K562 (cell line): ENCODE results near the gene MMP11. TPM values are rescaled to one million over a fixed set of nuclear protein-coding genes. Genes with fewer than 3 reads are reported as not detected.

Experiments used
- ATAC-seq: fragments of 200-7000 bp; cut with Tn5 transposase; 3 replicates; pipeline ENCODE4 v1.9.1; 2020; ENCODE audit warnings: moderate library complexity
- BruUV-seq: library from RNA; stranded (reverse); fragments of 400-500 nt; replicated peaks from 2 replicates; lab custom pipeline; 2021; lab: Mats Ljungman, UMichigan
- CTCF ChIA-PET: fragments of 300-600 bp; formaldehyde crosslinking; extraction: SDS; loops from one replicate; lab custom pipeline; 2021; ENCODE audit warnings: low intra/inter-chr PET ratio; lab: Yijun Ruan, JAX
- POLR2A ChIA-PET: fragments of 300-600, 350-650 bp; sonication (Branson Sonifier 250); formaldehyde crosslinking; extraction: SDS; loops from one replicate; lab custom pipeline; 2021; ENCODE audit warnings: antibody characterized with exemption, inconsistent platforms; lab: Yijun Ruan, JAX
- DNase-seq, 4 experiments: peaks; one replicate each; pipeline versions ENCODE4 v3.0.0 to v3.0.0-alpha.2; 2011 to 2018; ENCODE audit warnings: low spot score in 3 of 4, mixed read lengths in 3 of 4; ENCODE audit errors: extremely low read depth in 1 of 4
- FAIRE-seq: peaks from 2 replicates; lab custom pipeline; 2011; peaks lifted over from hg19 to GRCh38; lab: Jason Lieb, UNC
- H2AFZ ChIP-seq: 2 replicates; pipeline ENCODE4 v1.6.0; 2011; ENCODE audit warnings: low read depth, low read length, control low read depth, inconsistent platforms
- H3K27ac ChIP-seq: fragments of 200-600 bp; 3 replicates; pipeline ENCODE4 v1.8.0; 2011; ENCODE audit warnings: low read depth, mild to moderate bottlenecking, control low read depth, inconsistent platforms, low read length, moderate library complexity, mixed read lengths; ENCODE audit errors: extremely low read depth
- H3K27me3 ChIP-seq, 2 experiments: fragments of 300-600 bp in 1 of 2; 2 replicates in 1 of 2; 3 replicates in 1 of 2; pipeline versions ENCODE4 v1.6.0 to v1.8.0; 2011; ENCODE audit warnings: inconsistent platforms in 2 of 2, low read length in 2 of 2, mild to moderate bottlenecking in 1 of 2, mixed read lengths in 1 of 2, moderate library complexity in 1 of 2; ENCODE audit not compliant: control insufficient read depth in 2 of 2, insufficient read depth in 2 of 2
- H3K36me3 ChIP-seq: fragments of 300-600 bp; 3 replicates; pipeline ENCODE4 v1.8.0; 2011; ENCODE audit warnings: mild to moderate bottlenecking, low read length, inconsistent platforms; ENCODE audit not compliant: control insufficient read depth, insufficient read depth
- H3K4me1 ChIP-seq, 2 experiments: fragments of 200-600 bp in 1 of 2; replicated peaks in 1 of 2; 2 replicates in 1 of 2; 3 replicates in 1 of 2; pipeline versions ENCODE4 v1.5.1 to v1.8.0; 2011; ENCODE audit warnings: inconsistent platforms in 2 of 2, low read length in 2 of 2, mild to moderate bottlenecking in 1 of 2, mixed read lengths in 1 of 2, moderate library complexity in 1 of 2; ENCODE audit not compliant: control insufficient read depth in 2 of 2, insufficient read depth in 2 of 2
- H3K4me2 ChIP-seq: 2 replicates; pipeline ENCODE4 v1.6.1; 2011; ENCODE audit warnings: low read length, control low read depth, inconsistent platforms, mixed read lengths; ENCODE audit not compliant: insufficient read depth
- H3K4me3 ChIP-seq: fragments of 200-600 bp; sonication (generic), shearing (Covaris generic); 2 replicates; pipeline ENCODE4 v1.5.1; 2016; ENCODE audit warnings: control low read depth, inconsistent platforms
- H3K79me2 ChIP-seq: fragments of 200-600 bp; 3 replicates; pipeline ENCODE4 v1.8.0; 2011; ENCODE audit warnings: low read length, inconsistent platforms; ENCODE audit not compliant: control insufficient read depth, insufficient read depth
- H3K9ac ChIP-seq, 2 experiments: 2 replicates each; pipeline versions ENCODE4 v1.6.0 to v1.6.1; 2011; ENCODE audit warnings: low read depth in 2 of 2, low read length in 2 of 2, control low read depth in 1 of 2, inconsistent platforms in 1 of 2, mild to moderate bottlenecking in 1 of 2, mixed read lengths in 1 of 2; ENCODE audit not compliant: insufficient read depth in 1 of 2
- H3K9me1 ChIP-seq: one replicate; pipeline ENCODE4 v1.6.0; 2011; ENCODE audit warnings: inconsistent platforms, mild to moderate bottlenecking, low read length, moderate library complexity; ENCODE audit not compliant: control insufficient read depth, insufficient read depth
- H3K9me3 ChIP-seq: replicated peaks from 2 replicates; pipeline ENCODE4 v1.5.1; 2011; ENCODE audit warnings: low read depth, low read length, inconsistent platforms; ENCODE audit not compliant: control insufficient read depth, insufficient read depth
- H4K20me1 ChIP-seq: replicated peaks from 2 replicates; pipeline ENCODE4 v1.6.1; 2011; ENCODE audit warnings: low read length, inconsistent platforms, mixed read lengths; ENCODE audit not compliant: control insufficient read depth, insufficient read depth
- CHAMP1 ChIP-seq: fragments of 450-650 bp; IDR thresholded peaks from 2 replicates; pipeline ENCODE4 v1.6.1; 2016; ENCODE audit warnings: mild to moderate bottlenecking
- NRF1 ChIP-seq, 2 experiments: fragments of 450-650 bp; IDR thresholded peaks in 1 of 2; conservative IDR thresholded peaks in 1 of 2; 2 replicates each; pipeline ENCODE4 v1.6.1; 2014; ENCODE audit warnings: mild to moderate bottlenecking in 2 of 2
- WGBS: fragments of 100-300 bp; shearing (Covaris generic); methylation state at CpG from one replicate; pipeline ENCODE4 v1.1.6; 2016; ENCODE audit warnings: low coverage, mixed read lengths; ENCODE audit not compliant: insufficient coverage; ENCODE audit errors: missing lambda C conversion rate; 5-methylcytosine and 5-hydroxymethylcytosine counted together
- in situ Hi-C: fragments of 300-500 bp; cut with MboI; formaldehyde crosslinking; loops from 4 replicates; pipeline ENCODE4 v1.15.0; 2018; ENCODE audit warnings: inconsistent platforms, mixed read lengths
- intact Hi-C: fragments of 100-400 bp; cut with micrococcal nuclease; formaldehyde crosslinking; loops from 2 replicates; pipeline ENCODE4 v1.14.2; 2022
- polyA plus RNA-seq, 8 experiments: library from polyadenylated mRNA; depleted of rRNA in 4 of 8; stranded (reverse) in 5 of 8; unstranded in 3 of 8; fragments of >200 nt; fragmentation: Nextera tagmentation in 2 of 8; fragmentation: Illumina TruSeq in 1 of 8; extraction: Ambion mirVana in 2 of 8; extraction: Trizol in 1 of 8; gene quantifications; 2 replicates each; pipeline versions ENCODE4 v1.2.1 to v1.2.3, GENCODE V29; 2011 to 2014; ENCODE audit warnings: inconsistent platforms in 1 of 8, missing spikeins in 1 of 8
- total RNA-seq, 7 experiments: library from RNA; depleted of rRNA in 6 of 7; stranded (reverse); fragments of >200 nt in 6 of 7; fragmentation: Illumina TruSeq in 2 of 7; extraction: Trizol in 2 of 7; gene quantifications; 2 replicates each; pipeline versions ENCODE4 v1.2.1 to v1.2.3, GENCODE V29; 2011 to 2021; ENCODE audit warnings: low replicate concordance in 1 of 7

Gene MMP11
- total and polyA plus RNA-seq, 9 of the 15 experiments (the other 6 are each of a cell fraction or from before 2014, with no cell fraction given), result 0.14 to 1.8 (median 1.1) TPM; not detected in 2

GRCh38 chr22:23749841-23750301 lies 22.8 kb upstream of the MMP11 start:
- H3K27ac ChIP-seq, result no peak overlapping the region; the same call in 2 of the 3 replicates
- H2AFZ ChIP-seq, result peak overlapping the region; percentile 92; the same call in 1 of the 2 replicates
- DNase-seq (peak in 1 of 4 experiments; percentile 27), FAIRE-seq (peak; percentile 83), ATAC-seq (peak; percentile 21; the same call in 1 of the 3 replicates)
- intact Hi-C loops (no loop called here), in situ Hi-C loops (no loop called here)
- peaks cover 3% of the 10 kb centered on the region for H3K9me1 ChIP-seq
- peaks cover 11 to 32% of the 10 kb centered on the region in 2 experiments for H3K4me1 ChIP-seq
- peaks cover 4% of the 10 kb centered on the region; the same call in 2 of the 3 replicates for H3K36me3 ChIP-seq
- H3K4me3 ChIP-seq, result peak overlapping the region; percentile 73
- POLR2A ChIA-PET, result interaction anchor here (1.1 to 1.2 kb wide), 2 partner anchors 9 to 11 kb away, joined by 3 to 4 read pairs; no protein-coding TSS in a partner anchor
- BruUV-seq, result TSS peak; percentile 83
- H3K27me3 ChIP-seq, result no peaks in the 10 kb centered on the region
- TF ChIP-seq NRF1 (conservative IDR thresholded peaks at IDR 0.05 in 1 of 2, IDR thresholded peaks at IDR 0.05 in 1 of 2) (0 out of 4 replicates have a peak, but pooled peaks of 1 of the 2 experiments have one; percentile 8), CHAMP1 (no peak)
- peaks cover 14% of the 10 kb centered on the region; the same call in 2 of the 3 replicates for H3K79me2 ChIP-seq
- H3K4me2 ChIP-seq, result peak overlapping the region; percentile 85
- peak overlapping the region; percentile 53 to 70; a peak in 3 of 4 replicates for H3K9ac ChIP-seq
- H3K9me3 ChIP-seq, result no peaks in the 10 kb centered on the region
- H4K20me1 ChIP-seq, result no peaks in the 10 kb centered on the region
- CTCF ChIA-PET, result no interaction called here
- WGBS, result 30% methylated on average over 12 of the region's 12 CpGs
